ENCODE results near the gene NUB1. TPM values are rescaled to one million over a fixed set of nuclear protein-coding genes. Genes with fewer than 3 reads are reported as not detected.

NUB1 gene
- polyA plus RNA-seq, 1 of the 3 experiments (the other 2 are of a cell fraction) = 54.0 TPM

- Histone ChIP-seq H3K9me3 (no peaks in the 10 kb centered on the region), H3K4me1 (ENCODE audit: control insufficient read depth in 1 of 2, insufficient read depth in 2 of 2, low read depth in 1 of 2, low read length in 1 of 2) (peaks cover 5 to 8% of the 10 kb centered on the region in 2 experiments; a peak in 2 of 4 replicates), H3K4me3 (ENCODE audit: low read depth in 2 of 2, low read length in 1 of 2) (no peak overlapping the region), H2AFZ (ENCODE audit: low read depth) (no peak overlapping the region), H3K9ac (no peak overlapping the region), H4K20me1 (ENCODE audit: insufficient read depth) (peaks cover 14% of the 10 kb centered on the region), H3F3A (replicated peaks; ENCODE audit: insufficient read depth) (peaks cover 25% of the 10 kb centered on the region), H3K4me2 (no peak overlapping the region), H3K9me2 (no peaks in the 10 kb centered on the region), H3K36me3 (replicated peaks in 1 of 2; ENCODE audit: control insufficient read depth in 1 of 2, insufficient read depth in 2 of 2, low read length in 1 of 2) (peaks cover 82 to 90% of the 10 kb centered on the region in 2 experiments), H3K27ac (ENCODE audit: low read depth in 2 of 2, low read length in 1 of 2) (no peak overlapping the region; a peak in 1 of 4 replicates), H3K27me3 (ENCODE audit: insufficient read depth) (no peaks in the 10 kb centered on the region), H3K79me2 (ENCODE audit: insufficient read depth) (peaks cover 14% of the 10 kb centered on the region)
- TF ChIP-seq CTCF (IDR thresholded peaks at IDR 0.05) = peak; percentile 51
- peak; percentile 23; the same call in 1 of the 2 replicates for TF ChIP-seq RAD21 (IDR thresholded peaks at IDR 0.05; ENCODE audit: low read length)
- no peak for TF ChIP-seq PBX3 (IDR thresholded peaks at IDR 0.05)
- WGBS (ENCODE audit: low lambda C conversion rate) = 80% methylated on average over 8 of the region's 8 CpGs
- POLR2A ChIA-PET = no interaction called here
- CTCF ChIA-PET = interaction anchor here (0.6 to 10.0 kb wide), 30 partner anchors 9 to 431 kb away, joined by 3 to 237 read pairs (median 5); partner anchors contain the start of gene WDR86
- peak; percentile 48 for DNase-seq
These were observed 9.4 kb downstream of the NUB1 start for GRCh38 chr7:151351027-151351426.

GRCh38 chr7:151351967-151352366, 10.4 kb downstream of the NUB1 start:
- ChIA-PET CTCF (interaction anchor here (0.8 to 10.0 kb wide), 17 partner anchors 8 to 408 kb away, joined by 3 to 237 read pairs (median 7); partner anchors contain the start of gene NUB1), POLR2A (no interaction called here)
- WGBS (ENCODE audit: low lambda C conversion rate) = 93% methylated on average over 6 of the region's 6 CpGs

More at GRCh38 chr7:151351967-151352366, 10.4 kb downstream of the NUB1 start:
- H3K36me3 ChIP-seq (replicated peaks in 1 of 2; ENCODE audit: control insufficient read depth in 1 of 2, insufficient read depth in 2 of 2, low read length in 1 of 2) = peaks cover 78 to 88% of the 10 kb centered on the region in 2 experiments
- peaks cover 10% of the 10 kb centered on the region for H4K20me1 ChIP-seq (ENCODE audit: insufficient read depth)
- peaks cover 14% of the 10 kb centered on the region for H3K79me2 ChIP-seq (ENCODE audit: insufficient read depth)
- no peak for TF ChIP-seq SMC3 (IDR thresholded peaks at IDR 0.05; ENCODE audit: low read depth, low read length)
- TF ChIP-seq NFIC (IDR thresholded peaks at IDR 0.05; ENCODE audit: borderline replicate concordance) = no peak
- TF ChIP-seq TCF12 (IDR thresholded peaks at IDR 0.05) = no peak
- TF ChIP-seq MEF2A (IDR thresholded peaks at IDR 0.05; ENCODE audit: borderline replicate concordance, low read depth) = no peak
- no peak for TF ChIP-seq USF2 (IDR thresholded peaks at IDR 0.05; ENCODE audit: borderline replicate concordance, low read depth, low read length)
- no peak for TF ChIP-seq YY1 (IDR thresholded peaks at IDR 0.05; ENCODE audit: low read depth)
- TF ChIP-seq FOXM1 (IDR thresholded peaks at IDR 0.05; ENCODE audit: low read depth) = no peak
- H3K27me3 ChIP-seq (ENCODE audit: insufficient read depth) = no peaks in the 10 kb centered on the region
- H3K9ac ChIP-seq = no peak overlapping the region
- no peak overlapping the region for H3K27ac ChIP-seq (ENCODE audit: low read depth in 2 of 2, low read length in 1 of 2)
- DNase-seq = no peak
- no peak overlapping the region for H3K4me3 ChIP-seq (ENCODE audit: low read depth in 2 of 2, low read length in 1 of 2)
- no peak overlapping the region for H3K4me2 ChIP-seq
- peaks cover 17% of the 10 kb centered on the region for H3F3A ChIP-seq (replicated peaks; ENCODE audit: insufficient read depth)
- peaks cover 0 to 4% of the 10 kb centered on the region in 2 experiments; a peak in 1 of 4 replicates for H3K4me1 ChIP-seq (ENCODE audit: control insufficient read depth in 1 of 2, insufficient read depth in 2 of 2, low read depth in 1 of 2, low read length in 1 of 2)
- H3K9me2 ChIP-seq = no peaks in the 10 kb centered on the region
- no peak overlapping the region for H2AFZ ChIP-seq (ENCODE audit: low read depth)
- H3K9me3 ChIP-seq = no peaks in the 10 kb centered on the region

All from SK-N-SH (cell line).